Stimulated activated naive CD8-positive, alpha-beta T cell treated with anti-CD3 and anti-CD28 coated beads, Interleukin-15, amount 100 ng/mL, for 72 hours (primary cell): ENCODE measurements around the gene TNIK.
"Not testable (repeated sequence)": the region's sequence is repeated elsewhere in the genome, so short reads cannot be mapped to it uniquely, and the experiment has no call there.

ENCODE experiments used
- ATAC-seq: fragments of 150-1000 bp; cut with Tn5 transposase; 2 replicates; pipeline ENCODE4 v1.10.0; 2021; ENCODE audit warnings: mild to moderate bottlenecking, moderate library complexity
- DNase-seq, 2 donors: peaks; one replicate each; pipeline ENCODE4 v3.0.0; 2021 to 2022
- H3K27ac Mint-ChIP-seq, 2 donors: one replicate each; pipeline ENCODE4 v1.8.0; 2022; ENCODE audit warnings: mild to moderate bottlenecking in 2 of 2, mixed read lengths in 2 of 2, moderate library complexity in 2 of 2
- H3K27me3 Mint-ChIP-seq: one replicate; pipeline ENCODE4 v1.8.0; 2022; ENCODE audit warnings: mixed read lengths
- H3K4me1 Mint-ChIP-seq: one replicate; pipeline ENCODE4 v1.8.0; 2022; ENCODE audit warnings: mild to moderate bottlenecking, mixed read lengths
- H3K4me3 Mint-ChIP-seq, 2 donors: one replicate each; pipeline ENCODE4 v1.8.0; 2022; ENCODE audit warnings: mild to moderate bottlenecking in 2 of 2, mixed read lengths in 2 of 2, moderate library complexity in 1 of 2
- H3K9me3 Mint-ChIP-seq, 2 donors: one replicate each; pipeline ENCODE4 v1.8.0; 2022; ENCODE audit warnings: mixed read lengths in 2 of 2

Gene TNIK

DNA sequence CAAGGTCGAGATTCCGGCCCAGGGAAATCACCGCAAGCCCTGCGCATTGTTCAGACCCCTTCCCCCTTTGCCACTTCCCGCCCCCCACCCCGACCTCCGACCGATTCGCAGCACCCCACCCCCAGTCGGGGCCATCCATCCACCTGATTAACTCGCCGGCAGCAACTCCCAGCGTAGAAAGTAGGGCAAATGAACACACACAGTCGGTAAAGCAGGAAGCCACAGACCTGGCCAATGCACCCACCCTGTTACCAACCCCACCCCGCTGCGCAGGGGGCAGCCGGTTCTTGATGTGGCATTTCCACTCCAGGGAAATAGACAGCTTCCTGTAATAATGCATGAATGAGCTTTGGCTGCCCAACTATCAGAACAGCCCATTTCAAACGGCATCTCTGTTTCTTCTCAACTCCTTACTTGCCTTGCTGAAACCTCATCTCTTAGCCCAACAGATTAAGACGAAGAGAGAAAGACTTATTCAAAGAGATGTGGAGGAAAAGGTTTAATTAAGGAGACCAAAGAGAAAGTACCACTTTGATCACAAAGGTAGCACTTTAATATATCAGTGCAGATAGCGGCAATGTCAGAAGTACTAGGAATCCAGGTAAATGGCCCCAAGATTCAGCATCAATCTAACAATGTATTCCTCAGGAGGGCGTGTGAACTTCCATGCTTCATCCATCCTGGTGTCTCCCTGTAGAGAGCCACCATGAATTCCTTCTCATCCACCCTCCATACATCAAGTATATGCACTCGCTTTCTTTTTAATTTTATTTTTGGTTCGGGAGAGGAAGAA is 1.9 kb downstream of the TNIK start:
- H3K27me3 Mint-ChIP-seq = no peaks in the 10 kb centered on the region
- ATAC-seq (peak; percentile 7), DNase-seq (peak; percentile 19 to 42)
- peaks cover 49% of the 10 kb centered on the region for H3K4me1 Mint-ChIP-seq
- H3K4me3 Mint-ChIP-seq = peak overlapping the region; percentile 98 to 100
- H3K27ac Mint-ChIP-seq = peak overlapping the region; percentile 95 to 97
- no peaks in the 10 kb centered on the region for H3K9me3 Mint-ChIP-seq

- Mint-ChIP-seq H3K4me3 (peak overlapping the region; percentile 98 to 100), H3K27me3 (no peaks in the 10 kb centered on the region), H3K27ac (peak overlapping the region; percentile 61 to 95), H3K9me3 (no peaks in the 10 kb centered on the region), H3K4me1 (peaks cover 45% of the 10 kb centered on the region)
- DNase-seq = peak; percentile 15 to 30
- ATAC-seq = no peak
These were observed 2.6 kb downstream of the TNIK start for GRCh38 chr3:171457607-171458061.

GRCh38 chr3:171456765-171457606 is 3.2 kb downstream of the TNIK start:
- ATAC-seq = no peak
- Mint-ChIP-seq H3K27me3 (no peaks in the 10 kb centered on the region), H3K27ac (peak overlapping the region; percentile 61 to 95), H3K4me3 (peak overlapping the region; percentile 98 to 100), H3K4me1 (peaks cover 39% of the 10 kb centered on the region), H3K9me3 (no peaks in the 10 kb centered on the region)
- peak in 1 of 2 donors; percentile 28 for DNase-seq

DNA sequence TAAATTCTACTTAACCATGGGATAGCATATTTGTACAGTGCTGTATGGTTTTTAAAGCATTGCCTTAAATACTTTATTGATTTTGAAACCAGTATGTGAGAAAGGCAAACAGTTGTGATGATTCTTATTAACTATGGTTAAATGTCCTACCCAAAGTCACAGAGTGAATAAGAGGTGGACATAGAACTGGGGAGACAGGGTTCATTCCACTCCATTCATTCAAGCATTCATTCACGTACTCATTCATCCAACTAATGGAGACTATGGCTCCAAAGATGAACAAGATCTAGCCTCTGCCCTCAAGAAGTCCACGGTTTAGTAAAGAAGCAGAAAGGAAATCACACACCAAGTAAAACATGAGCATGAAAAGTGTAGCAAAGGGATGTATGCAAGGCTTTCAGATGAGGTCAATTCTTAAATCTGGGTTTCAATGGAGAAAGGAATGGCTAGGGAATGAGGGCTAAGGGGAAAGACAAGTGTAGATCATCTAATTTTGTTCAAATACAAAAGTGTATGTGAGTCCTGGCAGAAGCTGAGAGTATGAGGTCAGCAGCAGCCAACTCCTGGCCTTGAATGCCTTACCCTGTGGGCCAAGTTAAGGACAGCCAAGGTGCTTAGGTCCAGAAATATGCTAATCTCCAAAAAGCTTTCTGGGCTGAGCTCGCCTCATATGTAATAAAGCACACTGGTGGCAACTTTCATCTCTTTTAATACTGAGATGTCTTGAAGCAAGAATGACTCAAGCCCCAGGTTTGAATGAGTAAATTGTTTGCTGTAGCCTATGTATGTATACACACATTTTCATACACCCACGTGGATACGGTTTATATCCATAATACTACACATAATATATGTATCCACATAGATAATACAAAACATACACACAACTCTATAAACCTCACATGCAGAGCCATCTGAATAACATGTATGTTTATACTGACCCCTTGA is 4.3 kb downstream of the TNIK start:
- no peak overlapping the region for H3K27ac Mint-ChIP-seq
- peaks cover 40% of the 10 kb centered on the region for H3K4me1 Mint-ChIP-seq
- DNase-seq (no peak), ATAC-seq (no peak)
- no peak overlapping the region for H3K4me3 Mint-ChIP-seq
- no peaks in the 10 kb centered on the region for H3K9me3 Mint-ChIP-seq
- H3K27me3 Mint-ChIP-seq = no peaks in the 10 kb centered on the region

DNA sequence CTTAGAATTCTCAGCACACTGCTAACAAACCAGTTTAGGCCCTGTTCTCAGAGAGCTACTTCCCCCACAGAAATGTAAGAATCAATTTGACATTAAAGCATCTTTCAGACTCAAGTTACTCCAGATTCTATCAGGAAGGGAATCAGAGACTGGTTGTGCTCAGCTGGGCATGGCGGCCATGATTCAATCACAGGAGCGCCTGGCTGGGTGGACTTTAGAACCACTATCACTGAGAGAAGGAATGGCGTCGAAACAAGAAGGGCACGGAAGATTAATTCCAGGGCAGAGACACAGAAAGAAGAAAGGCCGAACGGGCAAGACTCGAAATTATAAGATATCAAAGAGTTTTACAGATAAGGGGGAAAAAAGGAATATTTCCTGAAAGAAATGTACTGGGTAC is 6.2 kb downstream of the TNIK start:
- ATAC-seq (no peak), DNase-seq (no peak)
- no peaks in the 10 kb centered on the region for H3K27me3 Mint-ChIP-seq
- H3K4me3 Mint-ChIP-seq = no peak overlapping the region
- no peaks in the 10 kb centered on the region for H3K9me3 Mint-ChIP-seq
- H3K4me1 Mint-ChIP-seq = peaks cover 41% of the 10 kb centered on the region
- H3K27ac Mint-ChIP-seq = no peak overlapping the region

DNA sequence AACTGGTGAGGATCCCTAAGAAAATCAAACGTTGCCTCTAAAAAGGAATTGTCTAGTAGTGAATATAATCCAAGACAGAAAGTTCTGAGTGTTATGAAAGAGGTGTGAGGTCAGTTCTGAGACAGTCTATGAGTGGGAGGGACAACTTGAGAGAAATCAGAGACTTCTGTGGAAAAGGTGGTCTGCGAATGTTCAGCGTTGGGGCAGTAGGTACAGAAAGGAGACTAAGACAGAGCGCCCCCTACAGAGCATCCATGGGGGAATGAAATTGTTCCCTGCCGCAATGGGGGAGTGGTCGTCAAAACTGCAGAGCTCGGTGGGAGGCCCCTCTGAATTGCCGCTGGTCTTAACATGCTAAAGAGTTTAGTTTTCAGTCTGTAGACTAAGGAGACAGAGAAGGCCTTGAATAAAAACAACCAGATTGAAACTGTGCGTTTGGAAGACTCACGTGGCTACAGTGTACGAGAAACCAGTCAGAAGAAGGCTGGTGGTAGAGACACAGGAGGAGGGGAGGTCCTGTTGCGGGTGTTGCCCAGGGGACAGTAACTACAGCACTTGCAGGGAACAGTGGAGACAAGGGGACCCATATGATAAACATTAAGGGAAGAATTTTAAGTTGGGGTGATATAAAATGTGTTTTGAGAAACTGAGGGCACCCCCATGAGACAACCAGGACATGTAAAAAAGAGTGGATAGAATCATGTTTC is 6.9 kb downstream of the TNIK start:
- Mint-ChIP-seq H3K27ac (no peak overlapping the region), H3K9me3 (no peaks in the 10 kb centered on the region), H3K4me3 (no peak overlapping the region), H3K4me1 (peaks cover 35% of the 10 kb centered on the region), H3K27me3 (no peaks in the 10 kb centered on the region)
- DNase-seq = no peak
- no peak for ATAC-seq

GRCh38 chr3:171452328-171452727 is 7.9 kb downstream of the TNIK start:
- H3K9me3 Mint-ChIP-seq = no peaks in the 10 kb centered on the region

DNA sequence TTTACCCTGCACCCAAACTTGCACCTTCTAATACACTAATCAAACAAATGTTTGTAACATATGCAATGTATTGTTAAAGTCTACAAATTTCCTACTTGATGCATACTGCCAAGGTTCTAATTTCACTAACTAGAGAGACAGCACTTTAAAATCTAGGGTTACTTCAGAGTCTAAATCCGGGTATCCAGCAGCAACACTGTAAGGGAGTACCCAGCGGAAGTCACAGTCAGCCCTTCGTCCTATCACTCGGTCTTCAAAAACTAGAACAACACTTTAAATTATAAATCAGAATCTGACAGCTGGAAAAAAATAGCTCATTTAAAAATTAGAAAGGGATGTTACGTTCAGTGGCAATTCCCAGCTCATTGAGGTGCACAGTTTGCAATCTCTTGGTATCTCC is 8.3 kb downstream of the TNIK start:
- DNase-seq (no peak), ATAC-seq (no peak)
- Mint-ChIP-seq H3K4me1 (peaks cover 31% of the 10 kb centered on the region), H3K9me3 (no peaks in the 10 kb centered on the region), H3K27me3 (no peaks in the 10 kb centered on the region), H3K27ac (no peak overlapping the region), H3K4me3 (no peak overlapping the region)

More at GRCh38 chr3:171452328-171452727, 7.9 kb downstream of the TNIK start:
- DNase-seq (no peak), ATAC-seq (no peak)
- Mint-ChIP-seq H3K4me1 (peaks cover 31% of the 10 kb centered on the region), H3K4me3 (no peak overlapping the region), H3K27me3 (no peaks in the 10 kb centered on the region), H3K27ac (no peak overlapping the region)

- not testable (repeated sequence) for H3K27ac Mint-ChIP-seq, H3K4me3 Mint-ChIP-seq, H3K27me3 Mint-ChIP-seq, H3K9me3 Mint-ChIP-seq, ATAC-seq, DNase-seq
- peaks cover 33% of the 10 kb centered on the region for H3K4me1 Mint-ChIP-seq
These were observed 12.7 kb downstream of the TNIK start for GRCh38 chr3:171447579-171447891.

GRCh38 chr3:171446801-171447578 is 13.2 kb downstream of the TNIK start:
- no peaks in the 10 kb centered on the region for H3K9me3 Mint-ChIP-seq
- peaks cover 39% of the 10 kb centered on the region for H3K4me1 Mint-ChIP-seq
- no peaks in the 10 kb centered on the region for H3K27me3 Mint-ChIP-seq
- H3K4me3 Mint-ChIP-seq = no peak overlapping the region
- ATAC-seq (no peak), DNase-seq (no peak)
- H3K27ac Mint-ChIP-seq = no peak overlapping the region

- DNase-seq (no peak), ATAC-seq (no peak)
- Mint-ChIP-seq H3K27ac (no peak overlapping the region), H3K9me3 (no peaks in the 10 kb centered on the region), H3K27me3 (no peaks in the 10 kb centered on the region), H3K4me3 (no peak overlapping the region), H3K4me1 (peaks cover 40% of the 10 kb centered on the region)
These were observed 13.9 kb downstream of the TNIK start for GRCh38 chr3:171446301-171446700.

DNA sequence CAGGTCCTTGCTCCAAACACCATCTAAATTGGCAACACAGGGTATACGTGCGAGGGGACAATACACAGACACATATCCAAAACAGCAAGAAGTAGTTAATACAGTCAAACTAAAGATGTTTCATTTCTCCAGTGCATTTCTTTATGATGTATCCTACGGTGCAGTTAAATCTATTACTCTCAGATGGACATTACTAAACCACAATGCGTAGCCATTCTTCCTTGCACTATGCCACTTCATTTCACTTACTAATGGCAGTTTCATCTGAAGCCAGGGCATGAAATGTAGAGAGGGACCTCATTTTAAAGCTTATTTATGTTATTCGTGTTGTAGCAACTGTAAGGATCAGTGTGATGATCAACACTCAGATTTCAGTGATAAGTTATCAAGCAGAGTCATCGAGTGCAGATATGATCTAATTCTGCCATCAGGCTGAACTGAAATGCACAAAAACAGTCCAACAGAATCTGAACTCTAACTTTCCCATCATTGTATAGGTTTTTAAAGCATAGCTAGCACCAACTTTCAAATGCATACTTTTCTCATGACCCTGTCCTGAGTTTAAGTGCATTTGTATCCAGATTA is 14.5 kb downstream of the TNIK start:
- Mint-ChIP-seq H3K27me3 (no peaks in the 10 kb centered on the region), H3K27ac (no peak overlapping the region), H3K4me3 (no peak overlapping the region), H3K9me3 (no peaks in the 10 kb centered on the region), H3K4me1 (peaks cover 41% of the 10 kb centered on the region)
- ATAC-seq (no peak), DNase-seq (no peak)

GRCh38 chr3:171444001-171444690 is 16.1 kb downstream of the TNIK start:
- H3K27ac Mint-ChIP-seq = no peak overlapping the region
- DNase-seq (no peak), ATAC-seq (no peak)
- H3K4me3 Mint-ChIP-seq = no peak overlapping the region
- peaks cover 52% of the 10 kb centered on the region for H3K4me1 Mint-ChIP-seq
- no peaks in the 10 kb centered on the region for H3K27me3 Mint-ChIP-seq
- H3K9me3 Mint-ChIP-seq = no peaks in the 10 kb centered on the region
